NCI-H146 treated with DMSO at 0.1 percent for 48 hours (cell line): ENCODE data around the gene UBE2F.
"Not testable (repeated sequence)": the region's sequence is repeated elsewhere in the genome, so short reads cannot be mapped to it uniquely, and the experiment has no call there.

Source experiments
- DNase-seq: peaks from one replicate; lab custom pipeline; 2025; ENCODE audit not compliant: unreplicated experiment; lab: John Stamatoyannopoulos, UW

Gene UBE2F

DNA sequence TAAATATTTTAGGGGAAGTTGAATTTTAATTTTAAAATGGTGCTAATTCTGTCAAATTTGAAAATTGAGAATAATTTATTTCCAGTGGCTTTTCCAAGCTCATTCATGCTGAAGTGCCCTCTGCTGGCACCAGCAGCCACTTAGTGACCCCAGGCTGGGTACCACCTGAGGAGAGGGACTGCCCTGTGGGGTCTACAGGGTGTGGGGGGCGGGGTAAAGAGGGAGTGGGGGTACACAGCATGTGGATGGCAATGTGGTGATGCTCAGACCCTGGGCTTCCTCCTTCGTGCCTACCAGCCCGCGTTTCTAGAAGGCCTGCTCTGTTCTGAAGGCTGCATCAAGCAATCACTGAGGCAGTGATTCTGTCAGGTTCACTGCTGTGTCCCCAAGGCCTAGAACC is 48.9 kb downstream of the UBE2F start:
- no peak for DNase-seq

DNA sequence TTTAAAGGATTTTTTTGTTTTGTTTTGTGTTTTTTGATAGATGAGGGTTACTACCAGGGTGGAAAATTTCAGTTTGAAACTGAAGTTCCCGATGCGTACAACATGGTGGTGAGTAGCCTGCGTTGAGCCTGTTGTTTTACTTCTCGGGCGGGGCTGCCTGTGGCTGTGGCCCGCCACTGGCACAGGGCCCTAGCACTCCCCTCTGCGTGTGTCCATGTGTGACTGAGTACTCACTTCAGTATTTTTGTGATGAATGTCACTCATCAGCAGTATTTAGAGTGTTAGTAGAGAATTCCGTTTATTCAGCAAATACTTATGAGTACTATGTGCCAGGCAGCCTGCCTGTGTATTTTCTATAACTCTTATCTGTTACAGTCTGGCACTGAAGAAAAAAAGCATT is 49.7 kb downstream of the UBE2F start:
- no peak for DNase-seq

DNA sequence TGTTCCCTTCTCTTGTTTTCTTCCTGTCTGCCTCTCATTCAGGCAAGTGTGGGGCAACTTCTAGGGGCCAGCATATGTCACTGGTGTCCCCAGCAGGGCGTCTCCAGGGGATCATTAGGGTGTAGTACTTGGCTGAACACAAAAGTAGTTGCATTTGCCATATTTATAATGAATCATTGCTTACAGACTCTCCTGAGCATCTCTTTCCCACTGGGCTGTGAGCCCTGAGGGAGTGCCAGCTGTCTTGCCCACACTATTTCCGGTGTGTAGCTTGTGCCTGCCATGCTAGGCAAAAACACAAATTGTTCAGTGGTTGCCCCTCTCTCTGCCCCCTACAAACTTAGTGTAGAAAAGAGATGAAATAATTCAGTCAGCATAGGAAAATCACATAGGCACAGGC is 53.1 kb downstream of the UBE2F start:
- no peak for DNase-seq

DNA sequence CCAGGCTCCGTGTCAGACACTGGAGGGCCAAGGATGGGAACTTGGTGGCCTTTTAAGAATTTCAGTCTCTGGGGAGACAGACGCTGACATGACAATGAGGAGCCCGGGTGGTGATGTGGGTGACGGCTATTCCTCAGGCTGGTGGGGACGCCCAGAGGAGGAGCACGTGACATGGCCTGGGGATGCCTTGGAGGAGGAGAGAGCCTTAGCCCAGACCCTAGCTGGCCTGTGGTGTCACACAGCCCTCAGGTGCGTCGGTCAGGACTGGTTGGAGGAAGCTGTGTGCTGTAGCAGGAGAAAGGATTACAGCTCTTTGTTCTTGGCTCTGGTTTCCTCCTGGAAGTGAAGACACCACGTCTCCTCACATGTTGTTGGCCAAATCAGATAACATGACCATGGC is 54.0 kb downstream of the UBE2F start:
- no peak for DNase-seq

DNA sequence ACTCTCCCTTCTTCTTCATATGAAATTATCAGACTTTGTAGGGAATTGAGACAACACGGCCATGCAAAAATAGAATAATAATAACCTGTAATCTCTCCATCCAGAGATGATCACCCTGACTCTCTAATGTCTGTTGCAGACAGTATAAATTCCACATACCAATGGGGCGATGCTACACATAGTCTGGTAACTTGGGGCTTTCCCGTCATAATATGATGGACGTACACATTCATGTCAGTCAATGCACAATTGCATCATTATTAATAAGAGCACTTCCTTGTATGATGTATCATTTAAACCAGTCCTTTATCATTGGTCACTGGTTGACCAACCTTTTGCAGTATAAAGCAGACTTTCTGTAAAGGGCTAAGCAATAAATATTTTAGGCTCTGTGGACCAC is 54.5 kb downstream of the UBE2F start:
- DNase-seq = no peak

DNA sequence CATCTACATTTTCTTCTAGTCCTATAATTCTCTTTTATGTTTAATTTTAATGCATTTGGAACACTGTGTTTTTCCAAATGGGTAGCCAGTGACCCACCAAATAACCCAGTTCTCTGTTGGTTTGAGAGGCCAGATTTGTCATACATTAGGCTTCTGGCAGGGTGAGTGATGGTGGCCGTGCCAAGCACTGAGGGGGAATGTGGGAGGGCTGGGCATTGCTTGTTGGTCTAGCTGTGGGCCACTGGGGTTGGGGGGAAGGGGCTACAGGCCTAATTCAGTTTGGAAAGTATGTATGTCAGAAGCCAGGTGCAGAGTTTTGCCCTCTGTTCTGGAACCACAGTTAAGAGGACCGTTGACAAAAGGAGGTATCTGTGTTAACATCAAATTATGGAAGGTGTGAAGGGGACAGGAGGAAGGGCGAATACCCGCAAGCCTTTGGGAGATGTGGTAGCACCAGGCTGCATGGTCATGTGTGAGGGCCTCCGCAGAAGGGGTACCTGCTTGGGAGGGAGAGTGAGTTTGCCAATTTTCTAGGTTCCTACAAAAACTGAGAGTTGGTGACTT is 55.9 kb downstream of the UBE2F start:
- DNase-seq = no peak

DNA sequence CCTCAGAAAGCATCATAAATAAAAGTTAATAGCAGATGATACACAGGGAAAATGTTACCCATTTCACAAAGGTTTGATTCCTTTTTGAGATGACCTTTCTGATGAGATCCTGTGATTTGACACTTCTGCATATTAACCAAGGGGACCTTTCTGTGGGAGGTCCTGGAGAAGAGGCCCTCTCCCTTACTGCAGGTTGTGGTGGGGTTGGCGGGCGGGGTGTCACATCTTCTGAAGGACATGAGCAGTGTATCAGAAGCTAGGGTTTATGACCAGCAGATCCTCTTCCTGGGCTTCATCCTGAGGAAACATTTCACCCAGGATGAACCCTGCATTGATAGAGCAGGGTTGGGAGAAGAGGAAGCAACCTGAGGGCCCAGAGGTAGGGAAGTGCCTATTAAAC is 56.8 kb downstream of the UBE2F start:
- DNase-seq = no peak

DNA sequence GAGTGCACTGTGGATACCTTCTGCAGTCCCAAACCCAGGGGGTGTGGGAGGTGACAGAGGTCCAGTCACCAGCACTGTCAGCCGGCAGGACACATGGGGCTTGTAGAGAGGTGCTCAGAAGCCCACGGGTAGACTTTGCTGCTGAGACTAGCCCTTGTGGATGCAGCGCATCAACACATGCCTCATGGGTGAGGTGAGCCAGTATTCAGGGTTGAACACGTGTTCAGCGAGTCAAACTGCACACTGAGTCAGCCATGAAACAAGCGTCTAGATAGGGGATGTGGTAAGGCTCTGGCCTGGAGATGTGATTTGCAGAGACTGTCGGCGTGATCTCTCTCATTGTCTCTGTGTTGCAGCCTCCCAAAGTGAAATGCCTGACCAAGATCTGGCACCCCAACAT is 58.2 kb downstream of the UBE2F start:
- no peak for DNase-seq

DNA sequence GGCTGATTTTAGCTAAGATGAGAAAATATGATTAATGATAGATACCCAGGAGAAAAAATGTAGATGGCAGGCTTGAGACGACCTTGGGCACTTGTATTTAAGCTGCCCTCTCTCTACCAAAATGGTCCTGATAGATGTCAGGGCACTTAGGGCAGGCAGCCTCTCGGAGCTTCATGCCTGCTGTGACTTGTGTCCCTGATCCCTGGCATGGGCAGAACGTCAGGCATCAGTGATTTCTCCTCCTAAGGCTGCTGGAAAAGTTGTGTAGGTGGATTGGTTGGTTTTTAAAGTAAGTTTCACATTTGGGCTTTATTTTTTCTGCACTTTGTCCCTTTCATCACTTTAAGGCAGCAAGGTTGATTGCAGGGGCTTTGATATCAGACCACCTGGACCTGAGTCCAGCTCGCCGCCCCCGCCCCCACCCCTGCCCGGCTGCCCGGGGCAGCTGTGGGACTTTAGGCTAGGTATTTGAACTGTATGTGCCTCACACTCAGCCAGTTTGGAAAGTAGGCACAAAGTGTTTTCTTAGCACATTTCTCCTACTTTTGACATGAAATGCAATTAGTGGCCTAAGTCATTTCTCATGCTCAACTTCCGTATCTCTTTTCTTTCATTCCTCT is 59.0 kb downstream of the UBE2F start:
- no peak for DNase-seq

DNA sequence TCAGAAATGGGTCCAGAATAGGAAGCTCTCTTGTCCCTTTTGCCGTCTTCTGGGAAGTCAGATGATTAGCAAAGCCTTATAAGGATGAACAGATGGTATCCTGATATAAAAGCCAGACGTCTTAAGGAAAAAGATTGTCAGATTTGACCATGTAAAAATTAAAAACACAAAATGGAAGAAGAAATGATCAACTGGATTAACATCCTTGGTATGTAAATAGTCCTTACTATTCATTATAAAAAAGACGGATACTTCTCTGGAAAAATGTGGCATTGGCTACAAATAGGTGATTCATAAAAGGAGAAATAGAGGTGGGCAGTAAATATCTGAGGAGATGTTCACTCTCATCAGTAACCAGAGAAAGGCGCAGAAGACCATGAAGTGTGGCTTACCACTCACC is 60.2 kb downstream of the UBE2F start:
- no peak for DNase-seq

DNA sequence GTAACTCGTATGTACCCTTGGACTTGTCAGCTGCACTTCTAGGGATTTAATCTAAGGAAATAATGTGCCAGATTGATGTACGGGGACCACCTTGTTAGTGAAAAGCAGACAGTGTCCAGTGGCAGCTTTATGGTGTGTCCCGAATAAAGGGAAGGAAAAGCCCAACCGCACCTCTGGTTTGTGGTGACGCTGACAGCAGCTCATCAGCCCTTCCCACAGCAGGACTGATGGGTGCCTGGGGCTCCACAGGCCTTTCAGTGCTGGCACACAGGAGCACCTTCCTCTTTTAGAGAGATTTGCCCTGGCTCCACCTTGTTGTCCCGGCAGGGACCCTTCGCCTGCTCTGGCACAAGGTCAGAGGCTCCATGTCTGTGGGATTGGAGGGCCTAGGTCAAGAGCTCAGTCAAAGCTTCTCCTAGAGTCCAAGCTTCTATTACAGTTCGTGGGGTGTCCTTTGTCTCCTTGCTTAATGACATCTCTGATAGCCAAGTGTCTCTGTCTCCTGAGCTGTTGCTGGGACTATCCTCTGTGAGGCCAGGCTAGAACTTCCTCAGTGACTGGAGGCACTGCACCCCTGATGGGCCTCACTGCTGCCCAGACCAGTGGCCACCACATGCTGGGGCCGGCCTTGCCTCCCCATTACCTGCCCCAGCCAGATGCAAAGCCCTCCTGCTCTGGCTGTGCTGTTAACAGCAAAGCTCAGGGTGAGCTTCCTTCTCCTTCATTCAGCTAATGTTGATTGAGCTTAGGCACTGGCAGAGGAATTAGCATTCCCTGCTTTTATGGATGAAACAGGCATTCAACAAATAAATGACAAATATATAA is 61.0 kb downstream of the UBE2F start:
- no peak for DNase-seq

DNA sequence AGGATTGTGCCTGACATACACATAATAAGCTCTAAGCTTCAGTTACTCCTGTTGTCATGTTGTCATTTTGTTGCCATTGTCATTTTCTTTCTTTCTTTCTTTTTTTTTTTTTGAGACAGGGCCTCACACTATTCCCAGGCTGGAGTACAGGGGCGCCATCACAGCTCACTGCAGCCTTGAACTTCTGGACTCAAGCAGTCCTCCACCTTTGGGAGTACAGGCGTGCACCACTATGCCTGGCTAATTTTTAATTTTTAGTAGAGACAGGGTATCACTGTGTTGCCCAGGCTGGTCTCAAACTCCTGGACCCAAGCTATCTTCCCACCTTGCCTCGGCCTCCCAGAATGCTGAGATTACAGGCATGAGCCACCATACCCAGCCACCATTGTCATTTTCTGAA is 63.0 kb downstream of the UBE2F start:
- DNase-seq = no peak

DNA sequence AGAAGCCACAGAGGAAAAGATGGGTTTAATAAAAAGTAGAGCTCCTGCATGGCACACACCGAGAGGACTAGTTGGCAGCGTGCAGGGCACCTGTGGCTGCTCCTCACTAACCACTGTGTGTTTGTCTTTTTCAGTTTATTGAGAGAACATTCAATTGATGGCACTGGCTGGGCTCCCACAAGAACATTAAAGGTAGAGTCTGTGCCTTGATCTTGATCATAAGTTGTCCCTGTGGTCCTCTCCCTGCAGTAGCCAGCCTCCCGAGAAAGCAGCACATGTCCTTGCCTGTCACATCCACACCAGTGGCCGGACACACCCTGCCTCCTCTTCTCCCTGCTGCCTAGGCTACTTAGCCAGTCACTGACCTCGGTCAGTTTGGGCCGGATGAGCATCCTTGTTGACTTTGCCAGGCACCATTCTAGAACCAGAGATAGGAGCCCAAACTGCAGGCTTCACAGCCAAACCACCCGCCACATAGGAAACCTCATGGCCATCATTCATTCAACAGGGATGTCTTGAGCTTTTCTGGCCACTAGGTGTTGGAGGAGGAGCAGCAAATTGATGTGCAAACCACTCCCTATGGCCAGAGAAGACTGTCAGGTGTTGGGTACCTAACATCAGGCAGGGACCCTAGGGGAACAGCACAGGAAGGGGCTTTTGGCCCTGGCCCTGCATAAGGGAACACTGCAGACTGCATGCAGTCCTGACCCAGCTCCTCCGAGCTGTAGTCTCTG is 63.8 kb downstream of the UBE2F start:
- DNase-seq = no peak

DNA sequence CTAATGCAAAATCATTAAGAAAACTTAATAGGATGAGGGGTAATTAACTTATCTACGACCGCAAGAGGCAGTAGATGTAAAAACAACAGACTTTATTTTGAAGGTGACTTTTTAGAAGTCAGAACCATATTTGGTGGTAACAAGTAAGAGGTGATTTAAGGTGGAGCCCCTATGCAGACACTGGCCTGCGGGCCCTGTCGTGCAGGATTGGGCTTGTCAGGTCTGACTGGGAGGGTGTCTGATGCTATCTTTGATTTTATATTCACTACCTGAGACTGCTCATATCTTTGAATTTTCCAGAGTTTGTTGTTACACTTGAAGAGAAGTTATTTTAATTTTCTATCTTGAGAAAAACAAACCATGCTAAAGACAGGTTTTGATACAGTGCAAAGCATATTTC is 64.9 kb downstream of the UBE2F start:
- no peak for DNase-seq

DNA sequence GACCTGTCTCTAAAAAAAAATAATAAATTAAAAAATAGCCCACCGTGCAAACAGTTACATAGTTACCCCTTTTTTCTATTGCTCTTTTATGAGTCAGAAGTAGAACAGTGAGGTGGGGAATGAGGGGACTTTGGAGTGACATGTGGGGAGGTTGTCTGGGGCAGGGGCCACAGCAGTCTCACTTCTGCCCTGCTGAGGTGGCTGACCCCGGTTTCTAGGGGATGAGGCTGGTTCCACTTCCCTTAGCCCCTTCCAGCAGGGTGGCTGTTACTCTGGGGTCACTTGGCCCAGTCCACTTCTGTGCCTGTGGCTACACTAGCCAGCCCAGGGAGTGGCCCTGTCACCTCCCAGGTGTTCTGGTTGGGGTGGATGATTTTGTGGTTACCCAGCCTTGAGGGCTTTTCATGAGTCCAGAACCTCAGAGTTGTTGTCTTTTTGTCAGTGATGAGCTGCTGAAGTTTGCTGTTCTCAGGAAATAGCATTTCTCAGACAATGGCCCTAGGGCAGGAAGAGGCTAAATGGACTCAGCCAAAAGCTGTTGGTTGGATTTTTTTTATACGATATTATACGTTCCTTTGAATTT is 66.0 kb downstream of the UBE2F start:
- DNase-seq = no peak

DNA sequence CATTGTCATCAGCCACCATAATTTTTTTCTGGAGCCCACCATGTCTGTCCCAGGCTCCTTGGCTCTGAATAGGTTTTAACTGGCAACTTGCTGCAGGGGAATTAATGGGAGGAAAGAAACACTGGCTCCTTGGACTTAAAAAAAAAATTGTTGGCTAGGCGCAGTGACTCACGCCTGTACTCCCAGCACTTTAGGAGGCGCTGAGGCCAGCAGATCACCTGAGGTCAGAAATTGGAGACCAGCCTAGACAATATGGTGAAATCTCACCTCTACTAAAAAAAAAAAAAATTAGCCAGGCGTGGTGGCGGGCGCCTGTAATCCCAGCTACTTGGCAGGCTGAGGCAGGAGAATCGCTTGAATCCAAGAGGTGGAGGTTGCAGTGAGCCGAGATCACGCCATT is 67.2 kb downstream of the UBE2F start:
- not testable (repeated sequence) for DNase-seq

DNA sequence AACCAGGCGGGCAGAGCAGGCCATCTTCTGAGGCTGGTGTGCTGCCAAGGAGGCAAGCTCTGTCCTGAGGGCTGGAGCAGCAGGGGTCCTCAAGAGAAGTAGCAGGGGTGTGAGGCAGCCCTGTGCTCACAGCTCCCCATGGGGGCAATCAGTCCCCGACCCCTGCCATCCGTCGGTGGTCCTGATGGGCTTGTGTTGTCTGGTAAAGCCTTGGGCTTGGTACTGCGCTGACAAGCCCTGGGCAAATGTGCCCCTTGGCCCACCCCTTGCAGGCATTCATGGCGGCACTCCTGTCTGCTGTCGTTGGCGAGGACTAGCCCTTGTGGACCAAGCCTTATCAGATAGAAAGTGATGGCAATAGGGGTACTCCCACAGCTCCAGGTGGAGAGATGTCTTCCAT is 71.4 kb downstream of the UBE2F start:
- no peak for DNase-seq

DNA sequence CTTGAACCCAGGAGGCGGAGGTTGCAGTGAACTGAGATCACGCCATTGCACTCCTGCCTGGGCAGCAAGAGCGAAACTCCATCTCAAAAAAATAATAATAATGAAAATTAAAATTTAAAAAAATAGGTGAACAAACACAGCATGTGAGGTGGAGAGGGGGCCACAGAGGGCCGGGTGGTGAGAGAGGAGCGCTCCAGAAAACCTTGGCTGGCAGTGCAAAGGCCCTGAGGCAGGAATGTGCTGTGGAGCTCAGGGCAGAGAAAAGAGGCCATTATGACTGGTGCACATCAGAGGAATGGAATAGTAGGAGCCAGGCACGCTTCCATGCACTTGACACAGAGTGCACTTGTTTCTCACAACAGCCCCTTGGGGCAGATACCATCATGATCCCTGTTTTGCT is 72.3 kb downstream of the UBE2F start:
- no peak for DNase-seq

DNA sequence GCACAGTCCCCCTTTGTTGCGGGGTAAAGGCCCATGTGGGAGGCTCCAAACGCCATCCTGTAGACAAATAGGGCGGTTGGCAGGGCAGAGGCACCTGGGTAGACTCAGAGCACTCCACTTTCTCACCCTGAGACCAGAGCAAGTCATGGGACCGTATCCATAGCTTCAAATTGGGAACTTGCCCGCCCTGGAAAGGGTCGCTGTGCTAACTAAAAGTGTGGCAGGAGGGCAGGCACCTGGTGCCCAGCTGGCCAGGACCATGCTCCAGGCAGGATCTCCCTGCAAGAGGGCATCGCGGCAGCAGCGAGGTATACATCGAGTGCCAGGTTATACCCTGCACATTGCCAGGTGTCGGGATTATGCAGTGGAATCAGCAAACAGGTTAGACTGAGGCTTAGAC is 73.2 kb downstream of the UBE2F start:
- DNase-seq = no peak

DNA sequence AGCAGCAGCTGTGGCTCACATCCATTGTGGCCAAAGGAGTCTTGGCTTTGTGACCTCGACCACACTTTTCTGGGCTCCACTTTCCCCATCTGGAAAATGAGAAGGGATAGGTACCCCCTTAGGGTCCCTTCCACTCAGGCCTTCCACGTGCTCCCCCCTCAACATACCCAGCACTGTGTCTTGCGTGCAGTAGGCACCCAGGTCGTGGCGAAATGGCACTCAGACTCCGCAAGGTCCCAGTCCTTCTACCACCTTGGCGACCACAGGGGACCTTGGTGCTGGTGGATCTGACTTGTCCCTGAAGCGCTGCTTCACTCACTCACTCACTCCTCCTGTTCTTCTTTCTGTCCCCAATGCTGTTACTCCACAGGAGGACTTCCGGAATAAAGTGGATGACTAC is 74.1 kb downstream of the UBE2F start:
- no peak for DNase-seq

DNA sequence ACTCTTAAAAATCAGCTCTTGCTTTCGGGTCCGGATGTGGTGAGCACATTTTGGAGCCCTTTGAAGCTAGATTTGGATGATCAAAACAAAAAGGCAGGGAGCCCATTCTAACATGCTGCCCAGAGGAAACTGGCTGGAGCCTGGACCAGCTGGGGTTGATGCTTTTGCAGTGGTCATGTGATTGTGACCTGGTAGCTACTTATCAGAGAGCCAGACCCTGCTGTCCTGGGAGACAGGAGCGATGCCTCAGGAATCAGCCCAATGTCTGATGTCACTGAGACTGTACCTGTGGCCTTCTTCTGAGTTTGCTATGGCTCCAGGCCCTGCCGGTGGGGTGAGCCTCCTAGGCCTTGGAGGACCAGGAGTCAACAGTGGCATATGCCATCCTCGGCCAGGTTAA is 75.3 kb downstream of the UBE2F start:
- no peak for DNase-seq
